HG03108 (cell line): ENCODE results near the gene SLC25A15.
A peak's percentile ranks its signal among the peaks of the same experiment; 100 is the strongest.

ENCODE experiments used
- ATAC-seq: cut with Tn5 transposase; IDR thresholded peaks from one replicate; pipeline ENCODE4 v1.9.1; 2021; ENCODE audit warnings: moderate library complexity; ENCODE audit not compliant: unreplicated experiment

Gene SLC25A15

DNA sequence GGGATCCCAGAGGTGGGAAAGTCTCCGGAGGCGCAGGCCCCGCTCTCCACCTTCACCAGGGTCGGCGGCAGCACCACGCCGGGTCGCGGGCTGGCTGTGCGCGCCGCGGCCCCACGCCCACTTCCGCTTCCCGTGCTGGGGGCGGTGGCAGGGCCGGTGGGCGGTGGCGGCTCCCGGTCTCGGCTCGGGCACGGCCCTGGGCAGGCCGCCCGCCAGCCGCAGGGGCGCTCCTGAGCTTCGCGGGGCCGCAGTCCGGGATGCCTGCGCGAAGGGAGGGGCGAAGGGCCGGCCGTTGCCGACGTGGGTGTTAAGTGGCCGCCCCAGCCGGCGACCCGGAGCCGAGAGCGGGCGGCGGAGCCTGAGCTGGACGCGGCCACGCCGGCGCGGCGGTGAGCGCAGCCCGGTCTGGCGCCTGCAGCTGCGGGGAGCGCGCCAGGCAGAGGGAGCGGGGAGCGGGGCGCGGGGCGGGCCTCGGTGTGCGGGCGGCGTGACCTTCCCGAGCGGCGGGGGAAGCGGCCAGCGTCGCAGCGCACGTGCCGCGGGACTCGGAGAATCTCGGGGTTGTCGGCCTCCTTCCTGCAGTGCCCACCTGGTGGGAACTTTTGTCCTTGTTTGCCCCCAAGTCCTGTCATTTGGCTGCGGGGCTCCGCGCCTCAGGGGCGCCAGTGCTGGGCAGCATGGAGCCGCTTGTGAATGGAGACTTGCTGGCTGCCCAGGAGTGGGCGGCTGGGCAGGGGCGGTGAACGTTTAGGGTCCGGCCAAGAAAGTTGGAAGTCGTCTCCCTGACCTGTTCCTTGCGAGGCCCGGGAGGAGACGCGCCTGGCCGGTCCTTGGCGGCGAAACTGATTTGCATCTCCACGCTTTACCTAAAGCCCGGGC, at the start of gene SLC25A15:
Gene SLC25A15 (plus strand): TSS at position 337 of the 879 bp plus-strand sequence. CDS start 3,616 bp downstream, outside the sequence.
- peak; percentile 86 for ATAC-seq

DNA sequence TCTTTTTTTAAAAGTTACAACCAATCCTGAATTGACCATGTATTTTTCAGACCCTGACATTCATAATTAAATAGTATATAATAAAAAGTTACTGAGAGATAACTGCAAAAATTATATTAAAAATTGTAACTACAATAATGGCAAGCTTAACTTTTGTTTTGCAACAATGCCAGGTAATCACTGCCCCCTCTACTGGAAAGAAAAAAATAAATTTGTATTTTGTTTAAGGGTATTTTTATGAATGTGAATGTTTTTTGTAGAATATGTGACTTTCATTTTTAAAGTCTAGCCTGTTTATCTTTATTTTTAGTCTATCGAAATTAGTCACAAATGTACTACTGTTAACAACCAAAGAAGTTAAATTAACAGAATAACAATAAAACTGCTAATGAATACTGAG, 40.1 kb upstream of the SLC25A15 start:
- no peak for ATAC-seq

DNA sequence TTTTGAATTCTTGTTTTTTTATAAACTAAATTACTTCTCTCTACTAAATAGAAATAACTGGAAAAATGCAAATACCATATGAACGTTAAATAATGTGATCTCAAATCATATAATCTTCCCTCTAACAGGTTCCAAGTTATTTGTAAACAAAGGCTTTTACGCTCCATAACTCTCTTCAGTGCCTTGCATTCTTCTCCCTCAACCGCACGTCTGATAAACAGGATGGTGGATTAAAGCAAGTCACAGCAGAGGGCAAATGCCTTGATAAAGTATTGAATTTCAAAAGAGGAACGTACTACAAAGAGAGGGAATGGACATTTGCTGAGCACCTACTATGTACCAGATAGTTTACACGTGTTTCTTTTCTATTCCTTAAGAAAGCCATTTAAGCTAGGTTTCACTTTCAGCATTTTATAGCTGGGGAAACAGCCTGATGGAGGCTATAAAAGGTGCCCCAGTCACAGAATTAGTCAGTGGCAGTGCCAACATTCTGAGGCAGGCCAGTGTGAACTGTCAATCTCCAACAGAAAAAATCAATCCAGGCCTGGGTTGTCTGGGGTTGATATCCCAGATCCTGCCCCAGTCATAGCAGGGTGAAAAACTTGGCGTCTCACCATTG, 34.2 kb upstream of the SLC25A15 start:
- ATAC-seq = no peak

DNA sequence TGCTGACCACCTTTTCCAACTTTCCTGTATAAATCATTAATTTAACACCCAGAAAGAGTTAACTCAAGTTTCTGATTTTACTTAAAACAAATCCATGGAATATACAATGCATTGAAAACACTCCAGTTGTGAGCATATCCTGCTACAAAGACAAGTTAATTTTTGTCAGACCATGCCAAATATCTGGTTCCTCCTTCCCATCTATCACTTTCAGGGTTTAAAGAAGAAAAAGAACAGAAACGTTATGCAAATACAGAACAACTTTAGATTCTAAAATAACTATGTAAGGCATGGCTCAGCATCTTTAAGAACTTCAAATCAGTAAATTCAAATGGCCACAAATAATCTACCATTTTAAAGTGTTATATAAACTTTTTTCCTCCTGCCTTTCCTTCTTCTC, 33.4 kb upstream of the SLC25A15 start:
- peak; percentile 46 for ATAC-seq

DNA sequence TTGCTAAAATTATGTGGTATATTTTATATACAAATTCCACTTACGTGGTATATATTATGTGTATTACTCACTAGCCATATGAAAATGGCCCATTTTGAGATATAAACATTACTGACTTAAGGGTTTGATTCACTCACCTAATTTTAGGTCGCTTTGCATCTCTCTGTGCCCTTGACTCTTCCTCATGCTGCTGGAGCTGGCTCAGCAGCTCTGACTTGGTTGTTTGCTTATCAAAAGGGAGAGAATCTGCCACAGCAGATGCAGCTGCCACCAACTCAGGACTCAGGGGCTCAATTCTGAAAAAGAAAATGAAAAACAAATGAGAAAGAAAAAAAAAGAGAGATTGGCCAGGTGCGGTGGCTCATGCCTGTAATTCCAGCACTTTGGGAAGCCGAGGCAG, 30.6 kb upstream of the SLC25A15 start:
- ATAC-seq = no peak

DNA sequence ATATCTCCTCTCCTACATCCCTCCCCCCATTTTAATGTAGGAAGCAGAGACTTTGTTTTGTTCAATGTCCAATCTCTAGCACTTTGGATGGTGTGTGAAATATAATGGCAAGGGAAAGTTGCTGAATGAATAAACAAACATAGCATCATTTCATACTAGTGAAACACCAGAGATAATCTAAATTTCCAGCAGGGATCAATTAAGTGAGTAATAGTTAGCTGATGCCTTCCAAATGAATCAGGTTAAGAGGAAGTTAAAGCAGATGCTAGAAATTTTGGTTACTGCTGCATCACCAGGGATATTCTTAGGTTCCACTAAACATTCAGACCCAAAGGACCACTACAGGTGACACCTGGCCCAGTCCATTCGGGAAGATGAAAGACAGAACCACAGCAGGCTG, 26.6 kb upstream of the SLC25A15 start:
- no peak for ATAC-seq

DNA sequence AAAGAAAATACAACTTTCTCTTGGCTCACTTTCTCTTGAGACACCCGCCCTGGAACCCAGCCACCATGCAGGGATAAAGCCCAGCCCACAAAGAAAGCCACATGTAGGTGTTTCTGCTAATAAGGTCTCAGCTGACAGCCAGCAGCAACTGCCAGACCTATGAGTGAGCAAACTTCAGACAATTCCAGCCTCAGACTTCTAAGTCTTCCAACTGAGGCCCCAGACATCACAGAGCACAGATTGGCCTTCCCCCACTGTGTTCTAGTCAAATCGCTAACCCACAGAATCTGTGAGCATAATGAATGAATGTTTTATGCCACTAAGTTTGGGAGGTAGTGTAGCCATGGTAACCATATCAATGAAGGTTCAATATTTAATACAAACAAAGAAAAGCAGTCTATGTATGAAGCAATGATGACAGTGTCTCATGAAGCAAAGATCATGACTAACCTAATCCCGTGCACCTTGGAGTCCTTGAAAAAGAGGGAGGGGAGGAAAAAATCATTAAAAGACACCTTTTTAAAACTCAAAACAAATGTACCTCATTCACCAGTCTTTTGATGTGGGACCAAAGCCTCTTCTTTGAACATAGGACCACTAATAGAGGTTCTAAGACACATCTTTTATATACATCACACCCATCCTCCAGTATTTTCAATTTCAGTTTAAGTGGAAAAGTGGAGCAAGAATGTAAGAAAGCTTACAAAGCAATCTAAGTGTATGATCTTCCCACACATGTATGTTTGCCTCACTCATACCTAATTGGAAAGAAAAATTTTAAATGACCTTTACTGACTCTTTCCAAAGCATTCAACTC, 24.6 kb upstream of the SLC25A15 start:
- ATAC-seq = no peak

DNA sequence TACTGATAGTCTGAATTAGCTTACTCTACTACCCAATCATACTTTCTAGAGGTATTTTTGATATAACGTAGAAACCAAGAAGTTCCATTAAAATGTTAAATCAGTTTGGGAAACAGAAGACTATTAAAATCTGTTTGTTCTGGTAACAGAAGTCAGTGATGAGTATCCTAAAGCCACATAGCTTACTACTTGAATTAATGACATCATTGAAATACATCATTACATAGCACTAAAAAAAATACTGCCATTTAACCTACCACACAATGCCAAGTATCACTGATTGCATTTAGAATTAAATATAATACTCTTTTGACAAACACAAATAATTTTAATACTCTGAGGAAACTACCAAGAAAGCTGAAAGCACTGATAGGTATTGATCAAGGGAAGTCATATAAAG, 23.8 kb upstream of the SLC25A15 start:
- ATAC-seq = no peak

DNA sequence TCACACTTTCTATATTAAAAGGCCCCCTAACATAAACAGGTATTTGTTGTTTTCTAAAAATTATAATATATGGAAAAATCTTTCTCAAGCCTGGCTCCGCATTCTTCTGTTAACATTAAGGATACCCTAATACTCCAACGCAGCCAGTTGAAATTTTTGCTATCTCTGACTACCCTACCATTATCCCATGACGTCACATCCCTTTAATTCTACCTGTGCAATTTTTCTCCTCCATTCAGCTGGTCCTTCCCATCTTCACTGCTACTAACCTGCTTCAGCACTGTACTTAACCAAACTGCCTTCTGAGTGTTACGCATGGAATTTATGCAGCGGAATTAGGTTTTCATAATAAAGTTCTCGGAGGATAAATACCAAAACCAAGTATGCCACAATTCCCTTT, 19.4 kb upstream of the SLC25A15 start:
- no peak for ATAC-seq

DNA sequence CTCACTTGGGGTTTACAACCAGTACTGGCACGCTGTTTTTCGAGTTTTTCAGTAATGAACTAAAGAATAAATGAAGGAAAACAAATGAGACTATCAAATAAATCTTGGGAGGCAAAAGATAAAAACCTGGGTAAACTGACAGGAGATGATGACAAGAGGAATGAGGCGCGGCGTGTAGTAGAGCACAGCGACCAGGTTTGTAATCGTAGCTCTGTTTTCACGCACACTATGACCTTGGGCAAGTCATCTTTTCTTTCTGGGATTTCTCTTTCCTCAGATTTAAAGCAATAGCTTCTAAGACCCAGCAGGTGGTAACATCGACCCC, 18.8 kb upstream of the SLC25A15 start:
- ATAC-seq = no peak

DNA sequence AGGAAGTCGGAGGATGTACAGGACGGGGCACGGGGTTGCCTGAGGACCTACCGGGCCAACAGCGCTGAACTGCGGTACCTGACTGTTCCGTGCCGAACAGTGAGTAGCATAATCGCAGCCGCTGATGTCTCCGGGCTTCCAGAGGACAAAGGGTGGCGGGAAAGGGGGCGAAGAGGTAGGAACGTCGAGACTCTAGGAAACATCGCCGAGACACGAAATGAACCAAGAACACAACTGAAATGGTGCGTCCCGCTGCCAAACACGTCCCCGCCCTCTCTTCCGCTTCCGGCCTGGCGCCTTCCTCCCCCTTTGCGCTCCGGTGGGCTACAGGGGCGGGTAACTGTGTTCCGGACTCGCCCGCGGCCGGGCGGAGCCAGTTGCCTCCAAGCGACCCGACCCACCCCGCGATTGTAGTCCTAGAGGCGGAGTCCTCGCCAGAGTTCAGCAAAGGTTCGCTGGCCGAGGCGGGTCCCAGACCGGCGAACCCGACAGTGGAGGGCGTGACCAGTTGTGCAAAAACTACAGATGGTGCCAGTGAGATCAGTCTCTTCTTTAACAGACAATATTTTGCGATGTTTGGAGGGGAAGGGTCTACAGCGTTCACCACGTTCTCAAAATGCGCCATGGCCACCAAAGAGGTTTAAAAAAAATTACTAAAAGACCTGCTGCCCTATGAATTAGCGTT, 18.3 kb upstream of the SLC25A15 start, which contains the start of gene MRPS31:
Gene MRPS31 (minus strand): TSS at position 257 of the 685 bp plus-strand sequence. CDS start 54 bp downstream, at position 203.
- ATAC-seq = peak; percentile 93

DNA sequence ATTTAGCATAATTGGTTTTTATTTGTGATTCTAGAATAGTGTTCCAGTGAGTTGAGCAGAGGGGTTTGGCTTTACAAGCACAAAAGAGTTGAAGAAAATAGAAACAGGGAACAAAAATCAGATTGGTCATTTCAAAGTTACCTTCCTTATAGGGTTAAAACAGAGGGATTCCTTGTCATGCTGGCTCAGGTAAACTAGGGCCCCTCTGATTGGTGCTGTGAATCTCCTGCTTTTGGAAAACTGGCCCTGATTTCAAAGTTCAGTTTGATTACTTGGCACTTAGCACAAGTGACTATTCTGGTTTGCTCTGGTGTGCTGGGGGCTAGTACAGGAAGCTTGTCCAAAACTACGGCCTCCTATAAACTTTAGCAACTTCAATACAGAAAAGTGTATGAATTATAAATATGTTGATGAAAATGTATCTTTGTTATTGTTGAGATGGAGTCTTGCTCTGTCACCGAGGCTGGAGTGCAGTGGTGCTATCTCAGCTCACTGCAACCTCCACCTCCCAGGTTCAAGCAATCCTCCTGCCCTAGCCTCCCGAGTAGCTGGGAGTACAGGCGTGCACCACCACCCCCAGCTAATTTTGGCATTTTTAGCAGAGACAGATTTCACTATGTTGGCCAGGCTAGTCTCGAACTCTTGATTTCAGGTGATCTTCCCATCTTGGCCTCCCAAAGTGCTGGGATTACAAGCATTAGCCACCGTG, 16.5 kb upstream of the SLC25A15 start:
- no peak for ATAC-seq

DNA sequence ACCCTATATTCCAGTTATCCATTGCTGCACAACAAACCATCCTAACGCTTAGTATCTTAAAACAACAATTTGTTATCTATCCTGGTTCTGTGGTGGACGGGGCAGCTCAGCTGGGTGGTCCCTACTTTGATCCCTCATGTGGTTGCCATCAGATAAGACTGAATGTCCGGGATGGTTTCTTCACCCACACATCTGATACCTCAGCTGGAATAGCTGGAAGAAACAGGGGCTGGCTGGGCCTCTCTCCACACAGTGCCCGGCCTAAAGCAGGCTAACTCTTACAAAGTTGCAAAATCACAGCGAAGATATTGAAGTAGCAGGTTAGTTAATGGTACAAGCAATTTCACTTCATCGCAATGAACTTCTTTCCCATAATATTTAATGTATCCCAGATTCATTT, 14.7 kb upstream of the SLC25A15 start:
- no peak for ATAC-seq

DNA sequence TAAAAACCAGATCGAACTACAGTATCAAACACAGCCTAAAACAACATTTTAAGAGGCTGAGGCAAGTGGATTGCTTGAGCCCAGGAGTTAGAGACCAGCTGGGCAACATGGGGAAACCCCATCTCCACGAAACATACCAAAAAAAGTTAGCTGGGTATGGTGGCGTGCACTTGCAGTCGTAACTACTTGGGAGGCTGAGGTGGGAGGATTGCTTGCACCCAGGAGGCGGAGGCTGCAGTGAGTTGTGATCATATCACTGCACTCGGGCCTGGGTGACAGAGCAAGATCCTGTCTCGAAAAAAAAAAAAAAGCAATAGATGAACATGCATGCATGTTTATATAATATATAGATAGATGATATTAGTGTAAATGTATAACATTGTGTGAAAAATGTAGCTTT, 13.2 kb upstream of the SLC25A15 start:
- no peak for ATAC-seq

DNA sequence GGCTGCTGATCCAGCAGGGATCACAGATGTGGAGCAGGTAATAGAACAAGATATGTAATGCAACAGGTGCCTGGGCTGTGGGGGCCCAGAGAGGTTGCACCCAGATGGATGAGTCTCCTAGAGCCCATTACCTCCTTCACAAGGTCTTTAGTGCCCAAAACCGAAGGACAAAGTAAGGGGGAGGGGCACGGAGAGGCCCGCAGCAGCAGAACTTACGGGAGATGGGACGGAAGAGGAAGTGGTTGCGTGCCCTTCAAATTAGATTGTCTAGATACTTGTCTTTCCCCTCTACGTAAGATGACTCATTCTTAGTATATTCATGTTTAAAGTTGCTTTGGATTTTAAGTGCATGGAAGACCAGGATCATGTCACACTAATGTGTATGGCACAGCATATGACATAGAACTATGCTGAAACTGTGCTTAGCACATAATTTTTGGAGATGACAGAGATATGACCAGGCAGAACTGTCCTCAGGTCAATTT, 12.7 kb upstream of the SLC25A15 start:
- ATAC-seq = peak; percentile 46

DNA sequence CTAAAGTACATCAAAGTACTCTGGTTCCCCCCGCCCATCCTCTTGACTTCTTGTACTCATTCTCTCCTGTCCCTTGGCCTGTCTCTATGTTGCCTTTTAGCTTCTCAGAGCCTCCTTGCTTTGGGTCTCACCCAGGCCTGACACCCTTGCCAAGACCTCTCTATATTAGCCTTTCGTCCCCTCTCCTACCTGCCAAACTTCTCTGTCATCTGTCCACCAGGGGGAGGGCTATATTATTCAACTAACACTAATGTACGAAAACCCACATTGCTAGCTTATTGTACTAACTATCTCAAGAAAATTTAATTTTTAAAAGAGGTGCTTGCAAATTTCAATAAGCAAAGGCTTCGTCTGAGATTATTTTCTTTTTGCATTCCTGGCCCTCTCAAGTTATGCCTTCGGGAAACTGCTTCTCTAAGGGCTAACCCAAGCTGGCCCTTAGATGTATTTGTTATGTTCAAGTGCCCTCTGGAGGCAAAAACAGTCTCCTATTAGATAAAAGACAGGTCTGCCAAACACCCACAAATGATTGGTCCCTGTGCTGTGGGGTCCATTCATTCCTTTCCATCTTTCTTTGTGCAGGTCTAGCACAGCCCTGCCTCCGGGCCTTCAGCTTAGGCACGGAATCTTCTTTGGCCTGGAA, 12.1 kb upstream of the SLC25A15 start:
- ATAC-seq = peak; percentile 75

DNA sequence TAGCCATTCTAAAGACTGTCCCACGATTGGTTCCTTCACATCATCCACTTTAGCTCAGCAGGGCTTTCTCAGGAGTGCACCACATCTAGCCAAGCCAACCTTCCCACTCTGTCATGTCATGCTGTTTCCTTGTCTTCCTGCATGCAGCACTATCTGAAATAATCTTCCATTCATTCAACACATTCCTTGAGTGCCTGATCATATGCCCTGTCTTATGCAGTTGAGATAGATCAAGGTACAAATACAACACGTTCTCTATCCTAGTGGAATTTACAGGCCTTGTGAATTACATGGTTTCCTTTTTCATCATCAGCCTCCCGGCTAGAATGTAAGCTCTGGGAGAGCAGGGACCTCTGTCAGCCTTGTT, 11.6 kb upstream of the SLC25A15 start:
- ATAC-seq = peak; percentile 2

DNA sequence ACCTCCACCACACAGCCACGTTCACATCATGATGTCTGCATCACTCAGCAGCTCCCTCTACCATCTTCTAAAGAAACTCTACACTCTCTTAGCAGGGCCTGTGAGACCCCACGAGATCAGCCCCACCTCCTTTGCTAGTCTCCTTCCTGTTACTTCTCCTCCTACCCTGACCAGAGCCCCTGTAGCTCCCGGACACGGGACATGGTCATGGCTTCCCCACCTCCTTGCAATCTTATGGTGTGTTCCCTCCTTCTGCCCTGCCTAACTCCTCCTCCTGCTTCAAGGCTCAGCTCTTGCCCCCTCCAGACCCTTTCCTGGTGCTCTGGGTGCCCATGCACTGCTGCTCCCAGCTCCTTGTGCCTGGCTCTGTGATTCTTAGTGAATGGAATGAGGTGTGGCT, 10.4 kb upstream of the SLC25A15 start:
- no peak for ATAC-seq

DNA sequence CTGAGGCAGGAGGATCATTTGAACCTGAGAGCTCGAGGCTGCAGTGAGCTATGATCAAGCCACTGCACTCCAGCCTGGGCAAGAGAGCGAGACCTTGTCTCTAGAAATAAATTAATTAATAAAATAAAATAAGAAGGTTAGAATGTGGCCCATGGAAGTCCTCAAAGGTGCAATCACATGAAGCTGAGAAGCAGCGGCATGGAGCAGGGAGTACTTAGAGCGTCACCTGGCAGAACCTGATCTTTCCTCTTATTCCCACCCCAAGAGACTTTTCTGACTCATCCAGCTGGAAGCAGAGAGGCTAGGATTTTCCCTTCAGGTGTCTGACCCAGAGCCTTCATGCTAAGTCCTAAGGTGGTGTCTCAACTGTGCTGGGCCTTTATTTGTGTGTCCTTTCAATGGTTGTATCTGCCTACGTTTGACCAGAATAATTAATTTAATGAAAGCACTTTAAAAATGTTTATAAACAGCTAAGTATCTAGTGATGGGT, 9.6 kb upstream of the SLC25A15 start:
- no peak for ATAC-seq
